GM12892 (cell line): ENCODE results near the gene NECTIN1.

Source experiments
- POLR2A ChIP-seq: IDR thresholded peaks from 2 replicates; pipeline ENCODE4 v1.6.1; 2011; ENCODE audit warnings: low read depth, low read length, control low read depth
- POLR2AphosphoS5 ChIP-seq: IDR thresholded peaks from 2 replicates; pipeline ENCODE4 v1.6.1; 2011; ENCODE audit warnings: low read depth, low read length, control low read depth

GRCh38 chr11:119668676-119669075 is 60.3 kb downstream of the NECTIN1 start:
- TF ChIP-seq POLR2A (no peak), POLR2AphosphoS5 (no peak)
